Progenitor cell of endocrine pancreas (in vitro differentiated cells): ENCODE results near the gene LEMD2. TPM values are rescaled to one million over a fixed set of nuclear protein-coding genes. Genes with fewer than 3 reads are reported as not detected.

Experiments used
- DNase-seq: peaks from one replicate; pipeline ENCODE4 v3.0.0; 2021; ENCODE audit warnings: low spot score; ENCODE audit not compliant: unreplicated experiment
- H3K27ac Mint-ChIP-seq: 2 replicates; pipeline ENCODE4 v1.8.0; 2021; ENCODE audit warnings: mild to moderate bottlenecking, moderate library complexity, mixed read lengths
- H3K27me3 Mint-ChIP-seq: 2 replicates; pipeline ENCODE4 v1.8.0; 2021; ENCODE audit warnings: mixed read lengths
- H3K36me3 Mint-ChIP-seq: 2 replicates; pipeline ENCODE4 v1.8.0; 2022; ENCODE audit warnings: mixed read lengths; ENCODE audit not compliant: insufficient read depth
- H3K4me1 Mint-ChIP-seq: 2 replicates; pipeline ENCODE4 v1.8.0; 2021; ENCODE audit warnings: low read depth, mixed read lengths
- H3K4me3 Mint-ChIP-seq: 2 replicates; pipeline ENCODE4 v1.8.0; 2021; ENCODE audit warnings: low read depth, mild to moderate bottlenecking, moderate library complexity, mixed read lengths
- H3K9me3 Mint-ChIP-seq: 2 replicates; pipeline ENCODE4 v1.8.0; 2021; ENCODE audit warnings: low read depth, mixed read lengths
- CTCF ChIP-seq: fragments of 200-600 bp; sonication (generic); IDR thresholded peaks from one replicate; pipeline ENCODE4 v1.5.0; 2021; ENCODE audit warnings: antibody characterized with exemption, mild to moderate bottlenecking; ENCODE audit not compliant: unreplicated experiment
- total RNA-seq: library from RNA; stranded (reverse); gene quantifications from 2 replicates; pipeline ENCODE4 v1.2.1, GENCODE V29; 2021

LEMD2 gene
- total RNA-seq, 1 donor from 2014 or later: 69.9 TPM

GRCh38 chr6:33742092-33742491, 46.8 kb downstream of the LEMD2 start:
- no peaks in the 10 kb centered on the region for H3K36me3 Mint-ChIP-seq

GRCh38 chr6:33740794-33741193, 48.1 kb downstream of the LEMD2 start:
- Mint-ChIP-seq H3K27ac (no peak overlapping the region), H3K9me3 (no peaks in the 10 kb centered on the region), H3K36me3 (no peaks in the 10 kb centered on the region), H3K4me3 (no peak overlapping the region), H3K27me3 (peaks cover 11% of the 10 kb centered on the region), H3K4me1 (peaks cover 9% of the 10 kb centered on the region)
- TF ChIP-seq CTCF: no peak
- DNase-seq: no peak

More at GRCh38 chr6:33742092-33742491, 46.8 kb downstream of the LEMD2 start:
- H3K4me3 Mint-ChIP-seq: no peak overlapping the region
- DNase-seq: no peak
- H3K9me3 Mint-ChIP-seq: no peaks in the 10 kb centered on the region
- no peak overlapping the region for H3K27ac Mint-ChIP-seq
- TF ChIP-seq CTCF: no peak
- H3K27me3 Mint-ChIP-seq: peaks cover 11% of the 10 kb centered on the region
- peaks cover 12% of the 10 kb centered on the region for H3K4me1 Mint-ChIP-seq

- no peak for DNase-seq
- TF ChIP-seq CTCF: no peak
- peaks cover 7% of the 10 kb centered on the region for H3K4me1 Mint-ChIP-seq
- H3K9me3 Mint-ChIP-seq: no peaks in the 10 kb centered on the region
- peaks cover 11% of the 10 kb centered on the region for H3K27me3 Mint-ChIP-seq
- H3K27ac Mint-ChIP-seq: no peak overlapping the region
- no peak overlapping the region for H3K4me3 Mint-ChIP-seq
- H3K36me3 Mint-ChIP-seq: no peaks in the 10 kb centered on the region
Measured at GRCh38 chr6:33740204-33740608, 48.7 kb downstream of the LEMD2 start.

- H3K27ac Mint-ChIP-seq: no peak overlapping the region
- H3K27me3 Mint-ChIP-seq: peaks cover 11% of the 10 kb centered on the region
- H3K36me3 Mint-ChIP-seq: no peaks in the 10 kb centered on the region
- no peak for TF ChIP-seq CTCF
- no peak overlapping the region for H3K4me3 Mint-ChIP-seq
- peaks cover 7% of the 10 kb centered on the region for H3K4me1 Mint-ChIP-seq
- DNase-seq: no peak
- H3K9me3 Mint-ChIP-seq: no peaks in the 10 kb centered on the region
Measured at GRCh38 chr6:33739571-33739970, 49.4 kb downstream of the LEMD2 start.

- Mint-ChIP-seq H3K9me3 (no peaks in the 10 kb centered on the region), H3K36me3 (no peaks in the 10 kb centered on the region), H3K4me3 (no peak overlapping the region), H3K4me1 (peaks cover 3% of the 10 kb centered on the region), H3K27ac (no peak overlapping the region), H3K27me3 (peaks cover 11% of the 10 kb centered on the region)
- no peak for DNase-seq
- no peak for TF ChIP-seq CTCF
Measured at GRCh38 chr6:33738879-33739278, 50.1 kb downstream of the LEMD2 start.
